GM18870 (cell line): Measurements from ENCODE around the gene SYTL1.

Source experiments
- ATAC-seq: cut with Tn5 transposase; IDR thresholded peaks from one replicate; pipeline ENCODE4 v1.9.1; 2021; ENCODE audit warnings: moderate library complexity; ENCODE audit not compliant: unreplicated experiment

Gene SYTL1

GRCh38 chr1:27318596-27318995, 23.2 kb upstream of the SYTL1 start:
- no peak for ATAC-seq

GRCh38 chr1:27321813-27322568, 19.8 kb upstream of the SYTL1 start, which contains the start of gene TMEM222:
TSS of gene TMEM222 (plus strand) at chr1:27322163. CDS start at chr1:27322198, 35 bp downstream.
- ATAC-seq, result peak; percentile 74

- ATAC-seq, result no peak
Observed at GRCh38 chr1:27322569-27323240, 19.1 kb upstream of the SYTL1 start.

- no peak for ATAC-seq
Observed at GRCh38 chr1:27325286-27325685, 16.5 kb upstream of the SYTL1 start.

- no peak for ATAC-seq
Observed at GRCh38 chr1:27327964-27328363, 13.9 kb upstream of the SYTL1 start.

- no peak for ATAC-seq
Observed at GRCh38 chr1:27330786-27331185, 11.0 kb upstream of the SYTL1 start.

- ATAC-seq, result no peak
Observed at GRCh38 chr1:27331426-27331825, 10.4 kb upstream of the SYTL1 start.

- ATAC-seq, result no peak
Observed at GRCh38 chr1:27331922-27332321, 9.9 kb upstream of the SYTL1 start.

- no peak for ATAC-seq
Observed at GRCh38 chr1:27332536-27333281, 9.1 kb upstream of the SYTL1 start.

- ATAC-seq, result no peak
Observed at GRCh38 chr1:27333717-27334279, 8.0 kb upstream of the SYTL1 start.

GRCh38 chr1:27335506-27336422, 6.1 kb upstream of the SYTL1 start:
- no peak for ATAC-seq

GRCh38 chr1:27336756-27337155, 5.1 kb upstream of the SYTL1 start:
- no peak for ATAC-seq

- no peak for ATAC-seq
Observed at GRCh38 chr1:27338751-27339150, 3.1 kb upstream of the SYTL1 start.

GRCh38 chr1:27339213-27339612, 2.6 kb upstream of the SYTL1 start:
- no peak for ATAC-seq

- ATAC-seq, result no peak
Observed at GRCh38 chr1:27342391-27342777, 562 bp downstream of the SYTL1 start.

GRCh38 chr1:27342778-27343638, 1.2 kb downstream of the SYTL1 start:
- no peak for ATAC-seq

- no peak for ATAC-seq
Observed at GRCh38 chr1:27343639-27344025, 1.8 kb downstream of the SYTL1 start.

GRCh38 chr1:27345272-27345671, 3.5 kb downstream of the SYTL1 start:
- no peak for ATAC-seq

- no peak for ATAC-seq
Observed at GRCh38 chr1:27346357-27346756, 4.5 kb downstream of the SYTL1 start.
